Keratinocyte (primary cell): ENCODE results near the gene DSCAML1. TPM values are rescaled to one million over a fixed set of nuclear protein-coding genes. Genes with fewer than 3 reads are reported as not detected.

ENCODE experiments used
- DNase-seq: peaks from one replicate; pipeline ENCODE4 v3.0.0-alpha.2; 2011; ENCODE audit warnings: low read depth, missing footprints, low spot score
- FAIRE-seq: peaks from 2 replicates; lab custom pipeline; 2011; peaks lifted over from hg19 to GRCh38; lab: Jason Lieb, UNC
- H2AFZ ChIP-seq: 2 replicates; pipeline ENCODE4 v1.6.0; 2012; ENCODE audit warnings: low read length, control low read depth, inconsistent platforms; ENCODE audit not compliant: control insufficient read depth
- H3K27ac ChIP-seq: 2 replicates; pipeline ENCODE4 v1.5.1; 2011; ENCODE audit warnings: low read length; ENCODE audit not compliant: control insufficient read depth, insufficient read depth
- H3K27me3 ChIP-seq: 3 replicates; pipeline ENCODE4 v1.6.0; 2011; ENCODE audit warnings: low read length; ENCODE audit not compliant: control insufficient read depth, insufficient read depth; ENCODE audit errors: extremely low read depth
- H3K36me3 ChIP-seq, 2 experiments: 2 replicates in 1 of 2; 3 replicates in 1 of 2; pipeline ENCODE4 v1.5.1; 2011; ENCODE audit warnings: low read length in 2 of 2, mild to moderate bottlenecking in 1 of 2; ENCODE audit not compliant: control insufficient read depth in 2 of 2, insufficient read depth in 2 of 2; ENCODE audit errors: extremely low read depth in 1 of 2
- H3K4me1 ChIP-seq: 3 replicates; pipeline ENCODE4 v1.5.1; 2011; ENCODE audit warnings: low read length; ENCODE audit not compliant: control insufficient read depth, insufficient read depth; ENCODE audit errors: extremely low read depth
- H3K4me2 ChIP-seq: 3 replicates; pipeline ENCODE4 v1.6.0; 2011; ENCODE audit warnings: low read depth, low read length; ENCODE audit not compliant: control insufficient read depth, insufficient read depth; ENCODE audit errors: extremely low read depth
- H3K4me3 ChIP-seq, 3 experiments: fragments of 200-600 bp in 1 of 3; sonication (generic) in 1 of 3; 2 replicates in 2 of 3; 3 replicates in 1 of 3; pipeline ENCODE4 v1.5.1; 2011 to 2016; ENCODE audit warnings: low read length in 3 of 3, mild to moderate bottlenecking in 3 of 3, control low read depth in 2 of 3, inconsistent platforms in 1 of 3, low read depth in 1 of 3, mixed read lengths in 1 of 3, mixed run types in 1 of 3, moderate library complexity in 1 of 3; ENCODE audit not compliant: control insufficient read depth in 2 of 3, insufficient read depth in 2 of 3; ENCODE audit errors: extremely low read depth in 1 of 3
- H3K79me2 ChIP-seq: 2 replicates; pipeline ENCODE4 v1.6.0; 2012; ENCODE audit warnings: low read length; ENCODE audit not compliant: control insufficient read depth, insufficient read depth
- H3K9ac ChIP-seq: 3 replicates; pipeline ENCODE4 v1.6.0; 2011; ENCODE audit warnings: low read length; ENCODE audit not compliant: control insufficient read depth, insufficient read depth; ENCODE audit errors: extremely low read depth
- H3K9me1 ChIP-seq: 3 replicates; pipeline ENCODE4 v1.6.0; 2011; ENCODE audit warnings: low read length; ENCODE audit not compliant: control insufficient read depth, insufficient read depth; ENCODE audit errors: extremely low read depth
- H3K9me3 ChIP-seq: 2 replicates; pipeline ENCODE4 v1.5.1; 2012; ENCODE audit warnings: low read depth, low read length; ENCODE audit not compliant: control insufficient read depth
- H4K20me1 ChIP-seq: 3 replicates; pipeline ENCODE4 v1.6.0; 2011; ENCODE audit warnings: low read length; ENCODE audit not compliant: control insufficient read depth, insufficient read depth; ENCODE audit errors: extremely low read depth
- CTCF ChIP-seq, 3 experiments: IDR thresholded peaks in 1 of 3; conservative IDR thresholded peaks in 1 of 3; optimal IDR thresholded peaks in 1 of 3; 2 replicates in 2 of 3; 3 replicates in 1 of 3; pipeline versions ENCODE3 to v1.5.1; 2011; ENCODE audit warnings: low read length in 3 of 3, mild to moderate bottlenecking in 3 of 3, moderate library complexity in 2 of 3, control low read depth in 1 of 3, inconsistent platforms in 1 of 3; ENCODE audit not compliant: insufficient read depth in 2 of 3; ENCODE audit errors: extremely low read depth in 1 of 3
- EZH2 ChIP-seq: IDR thresholded peaks from one replicate; pipeline ENCODE4 v1.6.1; 2012; ENCODE audit warnings: inconsistent platforms, mild to moderate bottlenecking, low read length, moderate library complexity
- dilution Hi-C: fragments of 300-500 bp; cut with MboI; formaldehyde crosslinking; loops from one replicate; pipeline ENCODE4 v1.7.0; 2020; ENCODE audit warnings: low sequenced_read_pairs; ENCODE audit not compliant: extremely low pct_ligation_motif_present
- polyA plus RNA-seq, 5 experiments: library from polyadenylated mRNA; depleted of rRNA in 3 of 5; stranded (reverse) in 3 of 5; stranded (forward) in 1 of 5; unstranded in 1 of 5; fragments of >200 nt; gene quantifications; 1 replicate in 1 of 5; 2 replicates in 3 of 5; 3 replicates in 1 of 5; pipeline versions ENCODE4 v1.2.1 to v1.2.3, GENCODE V29; 2011 to 2012; ENCODE audit warnings: missing spikeins in 2 of 5, low read depth in 1 of 5, low replicate concordance in 1 of 5

Gene DSCAML1
- polyA plus RNA-seq, 1 donor (not counting 4 experiments of a cell fraction or from before 2014, with no cell fraction given), result not detected

- no peak overlapping the region for H3K4me2 ChIP-seq
- no peaks in the 10 kb centered on the region for H3K79me2 ChIP-seq
- no peak overlapping the region for H2AFZ ChIP-seq
- H3K9ac ChIP-seq, result no peak overlapping the region
- DNase-seq, result no peak
- no peak for TF ChIP-seq CTCF (optimal IDR thresholded peaks at IDR 0.05 in 1 of 3, IDR thresholded peaks at IDR 0.05 in 1 of 3, conservative IDR thresholded peaks at IDR 0.05 in 1 of 3; ENCODE audit: extremely low read depth in 1 of 3, insufficient read depth in 2 of 3, low read length in 3 of 3)
- TF ChIP-seq EZH2, result no peak
- no peaks in the 10 kb centered on the region for H4K20me1 ChIP-seq
- no peaks in the 10 kb centered on the region for H3K36me3 ChIP-seq
- H3K9me3 ChIP-seq, result no peaks in the 10 kb centered on the region
- H3K4me3 ChIP-seq, result no peak overlapping the region
- dilution Hi-C loops, result no loop called here
- no peak overlapping the region for H3K27ac ChIP-seq
- no peak for FAIRE-seq
- peaks cover 13% of the 10 kb centered on the region for H3K27me3 ChIP-seq
- no peaks in the 10 kb centered on the region for H3K4me1 ChIP-seq
- no peaks in the 10 kb centered on the region for H3K9me1 ChIP-seq
Observed at GRCh38 chr11:117715801-117716200, 81.2 kb downstream of the DSCAML1 start.

- H4K20me1 ChIP-seq, result no peaks in the 10 kb centered on the region
- no peak overlapping the region for H3K27ac ChIP-seq
- H3K27me3 ChIP-seq, result peaks cover 10% of the 10 kb centered on the region
- H3K9ac ChIP-seq, result no peak overlapping the region
- H3K9me3 ChIP-seq, result no peaks in the 10 kb centered on the region
- H2AFZ ChIP-seq, result no peak overlapping the region
- dilution Hi-C loops, result no loop called here
- no peak overlapping the region for H3K4me3 ChIP-seq
- FAIRE-seq (no peak), DNase-seq (no peak)
- no peaks in the 10 kb centered on the region for H3K36me3 ChIP-seq
- no peak overlapping the region for H3K4me2 ChIP-seq
- no peaks in the 10 kb centered on the region for H3K9me1 ChIP-seq
- TF ChIP-seq EZH2 (no peak), CTCF (optimal IDR thresholded peaks at IDR 0.05 in 1 of 3, IDR thresholded peaks at IDR 0.05 in 1 of 3, conservative IDR thresholded peaks at IDR 0.05 in 1 of 3; ENCODE audit: extremely low read depth in 1 of 3, insufficient read depth in 2 of 3, low read length in 3 of 3) (no peak)
- H3K79me2 ChIP-seq, result no peaks in the 10 kb centered on the region
- H3K4me1 ChIP-seq, result no peaks in the 10 kb centered on the region
Observed at GRCh38 chr11:117713538-117713991, 83.5 kb downstream of the DSCAML1 start.
